Right kidney (tissue), 1 donor: ENCODE results near the gene GPR137C.
"Not testable (repeated sequence)": the region's sequence is repeated elsewhere in the genome, so short reads cannot be mapped to it uniquely, and the experiment has no call there.

Source experiments
- DNase-seq: peaks from one replicate; pipeline ENCODE4 v3.0.0-alpha.2; 2016

GPR137C gene

GRCh38 chr14:52558688-52559087 lies 6.1 kb downstream of the GPR137C start:
- no peak for DNase-seq

GRCh38 chr14:52563120-52563519 lies 10.5 kb downstream of the GPR137C start:
- no peak for DNase-seq

- DNase-seq, result not testable (repeated sequence)
Observed at GRCh38 chr14:52568454-52568853, 15.8 kb downstream of the GPR137C start.

- DNase-seq, result no peak
Observed at GRCh38 chr14:52575858-52576257, 23.2 kb downstream of the GPR137C start.

- DNase-seq, result no peak
Observed at GRCh38 chr14:52583544-52583943, 30.9 kb downstream of the GPR137C start.

- DNase-seq, result no peak
Observed at GRCh38 chr14:52589646-52590045, 37.0 kb downstream of the GPR137C start.

- no peak for DNase-seq
Observed at GRCh38 chr14:52590318-52590717, 37.7 kb downstream of the GPR137C start.

- no peak for DNase-seq
Observed at GRCh38 chr14:52596320-52596719, 43.7 kb downstream of the GPR137C start.

- no peak for DNase-seq
Observed at GRCh38 chr14:52596861-52597260, 44.2 kb downstream of the GPR137C start.

GRCh38 chr14:52598568-52598967 lies 45.9 kb downstream of the GPR137C start:
- DNase-seq, result no peak

- DNase-seq, result no peak
Observed at GRCh38 chr14:52599974-52600373, 47.3 kb downstream of the GPR137C start.

- DNase-seq, result no peak
Observed at GRCh38 chr14:52602131-52602530, 49.5 kb downstream of the GPR137C start.

GRCh38 chr14:52607061-52607460 lies 54.4 kb downstream of the GPR137C start:
- no peak for DNase-seq

GRCh38 chr14:52609445-52610044 lies 56.9 kb downstream of the GPR137C start:
- DNase-seq, result no peak

- no peak for DNase-seq
Observed at GRCh38 chr14:52610187-52610586, 57.6 kb downstream of the GPR137C start.

- DNase-seq, result no peak
Observed at GRCh38 chr14:52618602-52619001, 66.0 kb downstream of the GPR137C start.

GRCh38 chr14:52619687-52620086 lies 67.1 kb downstream of the GPR137C start:
- no peak for DNase-seq

- no peak for DNase-seq
Observed at GRCh38 chr14:52640137-52640536, 87.5 kb downstream of the GPR137C start.

- DNase-seq, result no peak
Observed at GRCh38 chr14:52641745-52642144, 89.1 kb downstream of the GPR137C start.

GRCh38 chr14:52649511-52649910 lies 96.9 kb downstream of the GPR137C start:
- no peak for DNase-seq

- no peak for DNase-seq
Observed at GRCh38 chr14:52650774-52651173, 98.1 kb downstream of the GPR137C start.

- DNase-seq, result no peak
Observed at GRCh38 chr14:52656905-52657304, 104.3 kb downstream of the GPR137C start.

- DNase-seq, result no peak
Observed at GRCh38 chr14:52660325-52660724, 107.7 kb downstream of the GPR137C start.

GRCh38 chr14:52660832-52661231 lies 108.2 kb downstream of the GPR137C start:
- DNase-seq, result no peak

- no peak for DNase-seq
Observed at GRCh38 chr14:52661314-52661713, 108.7 kb downstream of the GPR137C start.
